Neural cell (in vitro differentiated cells): ENCODE data around the gene RAPGEF2. TPM values are rescaled to one million over a fixed set of nuclear protein-coding genes. Genes with fewer than 3 reads are reported as not detected.

Experiments used
- H2AFZ ChIP-seq: fragments of 200-600, 300-800 bp; sonication (generic), shearing (Covaris generic); 2 replicates; pipeline ENCODE4 v1.6.0; 2014; ENCODE audit warnings: low read depth, mild to moderate bottlenecking, antibody characterized with exemption, low read length, moderate library complexity
- H3F3A ChIP-seq: fragments of 200-600 bp; shearing (Covaris generic); 2 replicates; pipeline ENCODE4 v1.6.1; 2016; ENCODE audit warnings: mild to moderate bottlenecking, moderate library complexity, mixed read lengths, antibody characterized with exemption, low read length; ENCODE audit not compliant: insufficient read depth, poor library complexity, severe bottlenecking
- H3K27ac ChIP-seq: fragments of 200-600, 300-800 bp; sonication (generic), shearing (Covaris generic); 2 replicates; pipeline ENCODE4 v1.5.1; 2014; ENCODE audit warnings: mild to moderate bottlenecking, low read length, moderate library complexity
- H3K27me3 ChIP-seq: fragments of 300-800, 200-600 bp; sonication (generic), shearing (Covaris generic); 2 replicates; pipeline ENCODE4 v1.6.0; 2014; ENCODE audit warnings: mild to moderate bottlenecking, low read depth, low read length, moderate library complexity; ENCODE audit not compliant: insufficient read depth
- H3K36me3 ChIP-seq: fragments of 300-800, 200-600 bp; sonication (generic), shearing (Covaris generic); 2 replicates; pipeline ENCODE4 v1.5.1; 2014; ENCODE audit warnings: mild to moderate bottlenecking, antibody characterized with exemption, low read length, moderate library complexity; ENCODE audit not compliant: insufficient read depth
- H3K4me2 ChIP-seq: fragments of 300-800, 200-600 bp; sonication (generic), shearing (Covaris generic); 2 replicates; pipeline ENCODE4 v1.6.0; 2014; ENCODE audit warnings: mild to moderate bottlenecking, low read length
- H3K4me3 ChIP-seq: fragments of 300-800, 200-600 bp; sonication (generic), shearing (Covaris generic); 2 replicates; pipeline ENCODE4 v1.5.1; 2014; ENCODE audit warnings: mild to moderate bottlenecking, low read length, moderate library complexity
- H3K79me2 ChIP-seq: fragments of 200-600 bp; shearing (Covaris generic); replicated peaks from 2 replicates; pipeline ENCODE4 v1.6.0; 2014; ENCODE audit warnings: mild to moderate bottlenecking, low read length, moderate library complexity; ENCODE audit not compliant: insufficient read depth
- H3K9ac ChIP-seq: fragments of 300-800, 200-600 bp; sonication (generic), shearing (Covaris generic); 2 replicates; pipeline ENCODE4 v1.6.1; 2016; ENCODE audit warnings: mild to moderate bottlenecking, low read length, mixed read lengths
- H3K9me2 ChIP-seq: fragments of 200-600 bp; shearing (Covaris generic); 2 replicates; pipeline ENCODE4 v1.6.1; 2016; ENCODE audit warnings: mild to moderate bottlenecking, low read length, mixed read lengths; ENCODE audit not compliant: insufficient read depth
- H3K9me3 ChIP-seq: fragments of 200-600, 300-800 bp; sonication (generic), shearing (Covaris generic); 2 replicates; pipeline ENCODE4 v1.6.1; 2016; ENCODE audit warnings: mild to moderate bottlenecking, mixed run types, low read length, moderate library complexity, mixed read lengths
- H4K20me1 ChIP-seq: fragments of 200-600 bp; shearing (Covaris generic); 2 replicates; pipeline ENCODE4 v1.6.1; 2016; ENCODE audit warnings: mild to moderate bottlenecking, mixed run types; ENCODE audit not compliant: insufficient read depth
- CTCF ChIP-seq: fragments of 450-650 bp; IDR thresholded peaks from 2 replicates; pipeline ENCODE4 v1.5.1; 2014; ENCODE audit warnings: antibody characterized with exemption, mild to moderate bottlenecking, moderate library complexity; ENCODE audit not compliant: poor library complexity, severe bottlenecking
- EP300 ChIP-seq: fragments of 450-650 bp; conservative IDR thresholded peaks from 2 replicates; pipeline ENCODE4 v1.6.1; 2014; ENCODE audit warnings: antibody characterized with exemption, mild to moderate bottlenecking, moderate library complexity; ENCODE audit not compliant: poor library complexity, severe bottlenecking
- EZH2 ChIP-seq: fragments of 200-600, 300-800 bp; shearing (Covaris generic), sonication (generic); IDR thresholded peaks from 2 replicates; pipeline ENCODE4 v1.6.1; 2014; ENCODE audit warnings: antibody characterized with exemption, low read length, borderline replicate concordance, mild to moderate bottlenecking; ENCODE audit not compliant: insufficient read depth, poor library complexity, severe bottlenecking
- MXI1 ChIP-seq: fragments of 450-650 bp; conservative IDR thresholded peaks from 2 replicates; pipeline ENCODE4 v1.6.1; 2014; ENCODE audit warnings: antibody characterized with exemption, mild to moderate bottlenecking; ENCODE audit not compliant: poor library complexity, severe bottlenecking
- POLR2AphosphoS5 ChIP-seq: IDR thresholded peaks from 2 replicates; pipeline ENCODE4 v1.6.1; 2012
- RAD21 ChIP-seq: fragments of 450-650 bp; conservative IDR thresholded peaks from 2 replicates; pipeline ENCODE4 v1.6.1; 2014; ENCODE audit warnings: antibody characterized with exemption, mild to moderate bottlenecking, moderate library complexity
- REST ChIP-seq: IDR thresholded peaks from 2 replicates; pipeline ENCODE4 v1.6.1; 2012; ENCODE audit warnings: borderline replicate concordance
- SMC3 ChIP-seq: fragments of 450-650 bp; conservative IDR thresholded peaks from 2 replicates; pipeline ENCODE4 v1.6.1; 2014; ENCODE audit warnings: antibody characterized with exemption, mild to moderate bottlenecking, moderate library complexity; ENCODE audit not compliant: poor library complexity
- TAF1 ChIP-seq: IDR thresholded peaks from 2 replicates; pipeline ENCODE4 v1.6.1; 2012; ENCODE audit warnings: low read depth
- polyA plus RNA-seq: library from polyadenylated mRNA; depleted of rRNA; stranded (reverse); fragments of >200 nt; gene quantifications from 2 replicates; pipeline ENCODE4 v1.2.3, GENCODE V29; 2014

Gene RAPGEF2
- polyA plus RNA-seq, 1 donor from 2014 or later = 134 TPM

- TF ChIP-seq REST (no peak), POLR2AphosphoS5 (no peak), RAD21 (no peak), TAF1 (no peak), CTCF (no peak), EP300 (no peak), EZH2 (no peak), MXI1 (no peak), SMC3 (no peak)
- H3K79me2 ChIP-seq = peaks cover 20% of the 10 kb centered on the region
- no peaks in the 10 kb centered on the region for H3K9me3 ChIP-seq
- no peak overlapping the region for H3K9ac ChIP-seq
- no peak overlapping the region for H2AFZ ChIP-seq
- H3K4me2 ChIP-seq = no peak overlapping the region
- peaks cover 3% of the 10 kb centered on the region for H4K20me1 ChIP-seq
- H3K9me2 ChIP-seq = no peaks in the 10 kb centered on the region
- peaks cover 5% of the 10 kb centered on the region for H3K36me3 ChIP-seq
- H3K27ac ChIP-seq = no peak overlapping the region
- H3F3A ChIP-seq = peaks cover 7% of the 10 kb centered on the region
- no peaks in the 10 kb centered on the region for H3K27me3 ChIP-seq
- no peak overlapping the region for H3K4me3 ChIP-seq
These were observed 186.8 kb downstream of the RAPGEF2 start for GRCh38 chr4:159289682-159290081.

- H3K36me3 ChIP-seq = peaks cover 5% of the 10 kb centered on the region
- no peak overlapping the region for H3K4me3 ChIP-seq
- H4K20me1 ChIP-seq = peaks cover 3% of the 10 kb centered on the region
- peaks cover 7% of the 10 kb centered on the region for H3F3A ChIP-seq
- no peaks in the 10 kb centered on the region for H3K27me3 ChIP-seq
- H3K9me3 ChIP-seq = no peaks in the 10 kb centered on the region
- no peak overlapping the region for H3K9ac ChIP-seq
- no peak overlapping the region for H3K27ac ChIP-seq
- H3K79me2 ChIP-seq = peaks cover 20% of the 10 kb centered on the region
- TF ChIP-seq CTCF (no peak), REST (no peak), POLR2AphosphoS5 (no peak), RAD21 (no peak), EP300 (no peak), MXI1 (no peak)
- no peak overlapping the region for H3K4me2 ChIP-seq
- H3K9me2 ChIP-seq = no peaks in the 10 kb centered on the region
- H2AFZ ChIP-seq = no peak overlapping the region
These were observed 187.6 kb downstream of the RAPGEF2 start for GRCh38 chr4:159290321-159291030.
